Activated CD4-positive, alpha-beta T cell treated with anti-CD3 and anti-CD28 coated beads, Interleukin-2, amount 10 ng/mL, durations not matched to agents 7 days and 5 days (primary cell): Measurements from ENCODE around the gene ADAMTS18. TPM values are rescaled to one million over a fixed set of nuclear protein-coding genes. Genes with fewer than 3 reads are reported as not detected.
"Not testable (repeated sequence)": the region's sequence is repeated elsewhere in the genome, so short reads cannot be mapped to it uniquely, and the experiment has no call there.

Source experiments
- CTCF ChIA-PET: fragments of 350-600 bp; sonication (Branson Sonifier 250); formaldehyde crosslinking; loops from one replicate; lab custom pipeline; 2021; ENCODE audit warnings: antibody characterized with exemption; lab: Charles Lee
- POLR2A ChIA-PET: fragments of 350-600 bp; sonication (Branson Sonifier 250); formaldehyde crosslinking; loops from one replicate; lab custom pipeline; 2021; ENCODE audit warnings: antibody characterized with exemption; lab: Charles Lee
- DNase-seq: peaks from one replicate; pipeline ENCODE4 v3.0.0-alpha.2; 2020
- H3K27ac Mint-ChIP-seq: one replicate; pipeline ENCODE4 v1.8.0; 2021; ENCODE audit warnings: mild to moderate bottlenecking, moderate library complexity, mixed read lengths
- H3K27me3 Mint-ChIP-seq: one replicate; pipeline ENCODE4 v1.8.0; 2021; ENCODE audit warnings: mixed read lengths
- H3K36me3 Mint-ChIP-seq: one replicate; pipeline ENCODE4 v1.8.0; 2021; ENCODE audit warnings: low read depth, mixed read lengths
- H3K4me1 Mint-ChIP-seq: one replicate; pipeline ENCODE4 v1.8.0; 2021; ENCODE audit warnings: mixed read lengths
- H3K4me3 Mint-ChIP-seq: one replicate; pipeline ENCODE4 v1.8.0; 2021; ENCODE audit warnings: mild to moderate bottlenecking, moderate library complexity, mixed read lengths
- H3K9me3 Mint-ChIP-seq: one replicate; pipeline ENCODE4 v1.8.0; 2021; ENCODE audit warnings: mixed read lengths
- total RNA-seq, 2 experiments: library from RNA; stranded (reverse); gene quantifications; one replicate each; pipeline ENCODE4 v1.2.3, GENCODE V29; 2021

Gene ADAMTS18
- total RNA-seq, 2 experiments from 2014 or later = not detected

DNA sequence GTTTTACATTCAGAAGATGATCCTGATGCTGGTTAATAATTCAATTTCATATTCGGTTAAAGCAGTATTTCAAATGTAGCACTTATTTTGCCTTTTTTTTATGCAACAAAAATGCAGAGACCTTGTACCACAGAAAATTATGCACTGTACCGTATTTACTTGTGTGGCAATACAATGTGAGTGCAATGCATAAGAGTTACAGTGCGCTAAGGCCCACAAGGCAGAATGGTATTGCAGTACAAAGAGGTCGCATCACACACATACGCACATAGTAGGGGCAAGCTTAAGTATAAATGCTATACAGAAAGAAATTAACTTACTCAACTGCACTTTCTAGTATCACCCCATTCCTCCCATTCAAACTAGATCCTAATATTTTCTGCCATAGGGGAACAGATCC lies 132.6 kb downstream of the ADAMTS18 start:
- CTCF ChIA-PET = no interaction called here
- Mint-ChIP-seq H3K27ac (no peak overlapping the region), H3K4me3 (no peak overlapping the region), H3K36me3 (no peaks in the 10 kb centered on the region), H3K9me3 (no peaks in the 10 kb centered on the region), H3K27me3 (no peaks in the 10 kb centered on the region), H3K4me1 (no peaks in the 10 kb centered on the region)
- DNase-seq = no peak
- POLR2A ChIA-PET = no interaction called here

- no peaks in the 10 kb centered on the region for H3K36me3 Mint-ChIP-seq
Observed at GRCh38 chr16:77300256-77300655, 134.6 kb downstream of the ADAMTS18 start.

GRCh38 chr16:77299395-77299794 lies 135.4 kb downstream of the ADAMTS18 start:
- ChIA-PET CTCF (no interaction called here), POLR2A (no interaction called here)
- no peaks in the 10 kb centered on the region for H3K27me3 Mint-ChIP-seq
- no peak overlapping the region for H3K27ac Mint-ChIP-seq
- DNase-seq = no peak
- H3K4me3 Mint-ChIP-seq = no peak overlapping the region
- no peaks in the 10 kb centered on the region for H3K9me3 Mint-ChIP-seq
- no peaks in the 10 kb centered on the region for H3K36me3 Mint-ChIP-seq
- no peaks in the 10 kb centered on the region for H3K4me1 Mint-ChIP-seq

More at GRCh38 chr16:77300256-77300655, 134.6 kb downstream of the ADAMTS18 start:
- no peaks in the 10 kb centered on the region for H3K4me1 Mint-ChIP-seq
- no peaks in the 10 kb centered on the region for H3K9me3 Mint-ChIP-seq
- no peak for DNase-seq
- H3K4me3 Mint-ChIP-seq = no peak overlapping the region
- POLR2A ChIA-PET = no interaction called here
- CTCF ChIA-PET = interaction anchor here (1.0 kb wide), 1 partner anchor 17 kb away, joined by 3 read pairs; no protein-coding TSS in a partner anchor
- no peak overlapping the region for H3K27ac Mint-ChIP-seq
- H3K27me3 Mint-ChIP-seq = no peaks in the 10 kb centered on the region

DNA sequence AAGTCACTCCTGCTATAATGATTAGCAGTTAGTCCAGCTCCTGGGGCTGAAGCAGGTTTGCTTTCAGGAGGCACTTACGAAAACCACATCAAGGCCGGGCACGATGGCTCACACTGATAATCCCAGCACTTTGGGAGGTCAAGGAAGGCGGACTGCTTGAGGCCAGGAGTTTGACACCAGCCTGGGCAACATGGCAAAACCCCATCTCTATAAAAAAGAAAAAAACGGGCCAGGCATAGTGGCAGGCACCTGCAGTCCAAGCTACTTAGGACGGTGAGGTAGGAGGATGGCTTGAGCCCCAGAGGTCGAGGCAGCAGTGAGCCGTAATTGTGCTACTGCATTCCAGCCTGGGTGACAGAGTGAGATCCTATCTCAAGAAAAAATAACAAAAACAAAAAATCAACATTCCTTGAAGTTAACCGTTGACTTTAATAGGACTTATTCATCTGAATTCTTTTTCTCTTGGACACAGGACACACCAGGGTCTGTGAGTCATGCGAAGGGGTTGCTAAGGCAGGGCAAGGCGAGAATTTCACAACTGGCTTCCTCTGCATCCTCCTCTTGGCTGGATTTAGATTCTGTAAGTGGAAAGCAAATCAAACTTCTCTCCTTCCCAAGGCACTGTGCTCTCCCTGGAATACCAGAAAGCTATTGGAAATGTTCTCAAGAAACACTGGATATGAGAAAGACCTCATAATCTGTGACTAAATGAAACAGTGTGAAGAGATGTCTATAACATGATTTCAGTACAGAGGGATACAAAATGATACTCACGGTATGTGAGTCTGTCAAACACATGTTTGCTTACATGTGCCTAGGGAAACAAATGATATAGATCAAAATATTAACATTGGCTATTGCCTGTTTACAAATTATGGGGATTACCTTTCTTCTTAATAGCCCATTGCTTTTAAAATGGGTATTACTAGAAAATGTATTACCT lies 136.1 kb downstream of the ADAMTS18 start:
- DNase-seq = no peak
- no peaks in the 10 kb centered on the region for H3K4me1 Mint-ChIP-seq
- H3K36me3 Mint-ChIP-seq = no peaks in the 10 kb centered on the region
- CTCF ChIA-PET = no interaction called here
- no peak overlapping the region for H3K4me3 Mint-ChIP-seq
- POLR2A ChIA-PET = no interaction called here
- H3K27me3 Mint-ChIP-seq = no peaks in the 10 kb centered on the region
- H3K9me3 Mint-ChIP-seq = no peaks in the 10 kb centered on the region
- no peak overlapping the region for H3K27ac Mint-ChIP-seq

- Mint-ChIP-seq H3K4me3 (no peak overlapping the region), H3K4me1 (no peaks in the 10 kb centered on the region), H3K9me3 (no peaks in the 10 kb centered on the region), H3K36me3 (no peaks in the 10 kb centered on the region), H3K27me3 (no peaks in the 10 kb centered on the region), H3K27ac (no peak overlapping the region)
- POLR2A ChIA-PET = no interaction called here
- CTCF ChIA-PET = no interaction called here
- no peak for DNase-seq
Observed at GRCh38 chr16:77297996-77298395, 136.8 kb downstream of the ADAMTS18 start.

DNA sequence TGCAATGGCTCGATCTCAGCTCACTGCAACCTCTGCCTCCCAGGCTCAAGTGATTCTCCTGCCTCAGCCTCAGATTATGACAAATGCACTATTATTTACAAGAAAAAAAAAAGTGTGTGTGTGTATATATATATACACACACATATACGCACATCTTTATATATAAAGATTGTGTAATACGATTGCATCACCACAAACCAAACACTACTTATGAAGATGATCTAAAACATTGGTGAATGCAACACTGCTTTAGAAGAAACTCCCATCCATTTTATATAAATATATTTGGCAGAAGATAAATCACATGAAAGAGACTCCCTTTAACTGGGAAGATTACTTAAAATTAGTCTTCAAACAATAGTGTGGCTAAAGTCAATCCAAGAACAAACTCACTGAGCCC lies 138.9 kb downstream of the ADAMTS18 start:
- CTCF ChIA-PET = no interaction called here
- POLR2A ChIA-PET = no interaction called here
- no peaks in the 10 kb centered on the region for H3K4me1 Mint-ChIP-seq
- H3K27me3 Mint-ChIP-seq = no peaks in the 10 kb centered on the region
- H3K9me3 Mint-ChIP-seq = no peaks in the 10 kb centered on the region
- no peak overlapping the region for H3K27ac Mint-ChIP-seq
- no peak overlapping the region for H3K4me3 Mint-ChIP-seq
- no peak for DNase-seq
- no peaks in the 10 kb centered on the region for H3K36me3 Mint-ChIP-seq

- no peak overlapping the region for H3K4me3 Mint-ChIP-seq
- ChIA-PET POLR2A (interaction anchor here (0.6 kb wide), 1 partner anchor 25 kb away, joined by 13 read pairs; no protein-coding TSS in a partner anchor), CTCF (no interaction called here)
Observed at GRCh38 chr16:77290451-77291115, 144.3 kb downstream of the ADAMTS18 start.

DNA sequence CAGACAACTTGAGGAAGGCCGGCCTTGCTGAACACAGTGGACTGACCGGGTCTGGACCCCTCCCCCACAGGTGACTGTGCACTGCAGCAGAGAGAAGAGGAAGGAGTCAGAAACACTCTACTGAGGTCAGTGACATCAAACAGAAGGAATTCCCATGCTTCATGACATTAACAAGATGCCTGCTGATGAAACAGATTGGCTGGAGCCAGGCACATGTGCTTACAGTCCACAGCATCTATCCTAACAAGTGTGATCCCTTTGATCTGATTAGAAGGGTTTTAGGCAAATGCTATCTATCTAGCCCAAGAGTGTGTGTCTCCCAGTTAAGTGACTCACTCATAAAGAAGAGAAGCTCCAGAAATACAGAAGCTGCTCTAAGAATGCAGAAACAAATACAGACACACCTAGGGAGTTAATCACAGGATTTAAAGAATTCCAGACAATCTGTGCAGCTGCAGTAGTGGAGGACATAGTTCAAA lies 145.5 kb downstream of the ADAMTS18 start:
- POLR2A ChIA-PET = no interaction called here
- CTCF ChIA-PET = no interaction called here
- Mint-ChIP-seq H3K4me1 (no peaks in the 10 kb centered on the region), H3K36me3 (no peaks in the 10 kb centered on the region), H3K27ac (no peak overlapping the region), H3K4me3 (no peak overlapping the region), H3K27me3 (no peaks in the 10 kb centered on the region), H3K9me3 (no peaks in the 10 kb centered on the region)
- DNase-seq = no peak

More at GRCh38 chr16:77290451-77291115, 144.3 kb downstream of the ADAMTS18 start:
- no peaks in the 10 kb centered on the region for H3K36me3 Mint-ChIP-seq
- H3K27ac Mint-ChIP-seq = no peak overlapping the region
- H3K4me1 Mint-ChIP-seq = no peaks in the 10 kb centered on the region
- no peaks in the 10 kb centered on the region for H3K9me3 Mint-ChIP-seq
- DNase-seq = no peak
- no peaks in the 10 kb centered on the region for H3K27me3 Mint-ChIP-seq

DNA sequence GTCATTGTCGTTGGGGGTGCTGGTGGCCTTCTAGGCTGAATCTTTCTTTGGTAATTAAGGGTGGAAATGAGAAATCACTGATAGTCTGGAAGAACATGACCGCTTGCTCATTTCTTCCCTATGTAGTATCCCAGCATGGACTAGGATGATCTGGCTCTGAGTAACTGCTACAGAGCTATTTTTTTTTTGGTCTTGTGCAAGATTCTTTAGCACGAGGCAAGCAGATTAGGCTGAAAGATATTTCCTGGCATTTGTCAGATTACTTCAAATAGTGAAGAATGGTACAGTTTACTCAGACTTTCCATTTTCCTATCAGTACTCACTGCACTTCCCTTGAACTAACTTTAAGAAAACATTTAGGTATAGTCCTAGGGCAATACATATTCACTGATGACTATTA lies 146.6 kb downstream of the ADAMTS18 start:
- DNase-seq = no peak
- Mint-ChIP-seq H3K4me3 (no peak overlapping the region), H3K27ac (no peak overlapping the region), H3K27me3 (no peaks in the 10 kb centered on the region), H3K9me3 (no peaks in the 10 kb centered on the region), H3K36me3 (no peaks in the 10 kb centered on the region), H3K4me1 (no peaks in the 10 kb centered on the region)
- CTCF ChIA-PET = no interaction called here
- POLR2A ChIA-PET = no interaction called here

- ChIA-PET CTCF (no interaction called here), POLR2A (no interaction called here)
- DNase-seq = no peak
- H3K4me1 Mint-ChIP-seq = no peaks in the 10 kb centered on the region
- no peak overlapping the region for H3K4me3 Mint-ChIP-seq
- H3K27me3 Mint-ChIP-seq = no peaks in the 10 kb centered on the region
- no peak overlapping the region for H3K27ac Mint-ChIP-seq
- H3K36me3 Mint-ChIP-seq = no peaks in the 10 kb centered on the region
- H3K9me3 Mint-ChIP-seq = no peaks in the 10 kb centered on the region
Observed at GRCh38 chr16:77285676-77286075, 149.2 kb downstream of the ADAMTS18 start.

DNA sequence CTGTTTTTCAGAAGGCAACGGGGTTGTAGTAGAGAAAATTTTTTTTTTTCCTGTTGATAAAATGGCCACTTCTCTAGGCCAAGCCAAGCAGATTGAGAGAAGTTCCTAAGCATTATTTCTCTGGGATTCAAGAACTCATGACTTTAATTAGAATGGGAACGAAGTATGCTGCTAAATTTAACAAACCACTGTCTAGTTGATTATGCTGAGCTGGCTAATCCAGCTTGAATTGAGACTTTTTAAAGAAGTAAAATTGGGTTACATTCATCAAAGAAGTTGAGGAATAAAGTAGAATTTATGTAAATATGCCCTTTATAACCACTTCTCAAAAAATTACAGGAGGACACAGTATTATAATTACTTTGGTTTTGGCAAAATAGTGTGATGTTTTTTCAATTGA lies 152.5 kb downstream of the ADAMTS18 start:
- Mint-ChIP-seq H3K4me3 (no peak overlapping the region), H3K27ac (no peak overlapping the region), H3K36me3 (no peaks in the 10 kb centered on the region), H3K4me1 (no peaks in the 10 kb centered on the region), H3K9me3 (no peaks in the 10 kb centered on the region), H3K27me3 (no peaks in the 10 kb centered on the region)
- ChIA-PET POLR2A (no interaction called here), CTCF (no interaction called here)
- no peak for DNase-seq

GRCh38 chr16:77279316-77279715 lies 155.5 kb downstream of the ADAMTS18 start:
- H3K4me1 Mint-ChIP-seq, H3K36me3 Mint-ChIP-seq, H3K9me3 Mint-ChIP-seq, CTCF ChIA-PET, H3K4me3 Mint-ChIP-seq, H3K27ac Mint-ChIP-seq, DNase-seq, H3K27me3 Mint-ChIP-seq, POLR2A ChIA-PET: not testable (repeated sequence)

DNA sequence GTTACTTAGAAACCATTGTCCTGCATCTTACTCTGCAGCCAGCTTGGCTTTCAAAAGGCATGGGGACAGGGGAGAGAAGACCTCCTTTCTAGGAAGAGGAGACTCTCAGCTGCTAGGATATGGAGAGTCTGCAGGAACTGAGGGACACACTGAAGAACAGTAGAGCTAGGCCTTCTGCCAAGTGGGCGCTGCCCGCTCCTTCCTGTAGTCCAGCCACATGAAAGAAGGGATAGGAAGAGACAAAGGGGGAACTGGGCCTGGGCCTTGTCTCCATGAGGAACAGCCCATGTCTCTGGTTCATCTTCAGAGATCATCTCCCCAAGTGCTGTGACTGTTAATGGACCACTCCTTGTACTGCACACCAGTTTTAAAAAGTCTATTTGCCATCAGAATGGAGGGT lies 157.3 kb downstream of the ADAMTS18 start:
- Mint-ChIP-seq H3K27ac (no peak overlapping the region), H3K27me3 (peaks cover 11% of the 10 kb centered on the region), H3K4me1 (no peaks in the 10 kb centered on the region), H3K4me3 (no peak overlapping the region), H3K9me3 (no peaks in the 10 kb centered on the region), H3K36me3 (no peaks in the 10 kb centered on the region)
- POLR2A ChIA-PET = no interaction called here
- DNase-seq = no peak
- CTCF ChIA-PET = no interaction called here
